Common myeloid progenitor, CD34-positive (primary cell): ENCODE results near the gene KRT80.

Source experiments
- CTCF ChIA-PET: fragments of 350-600 bp; sonication (Branson Sonifier 250); formaldehyde crosslinking; loops from one replicate; lab custom pipeline; 2021; ENCODE audit warnings: antibody characterized with exemption; lab: Charles Lee
- POLR2A ChIA-PET: fragments of 350-600 bp; sonication (Branson Sonifier 250); formaldehyde crosslinking; loops from one replicate; lab custom pipeline; 2021; ENCODE audit warnings: antibody characterized with exemption; lab: Charles Lee
- DNase-seq, 3 donors: peaks; one replicate each; pipeline versions ENCODE4 v3.0.0 to v3.0.0-alpha.2; 2013
- H3K27ac ChIP-seq, 2 experiments: 1 replicate in 1 of 2; 2 replicates in 1 of 2; pipeline ENCODE4 v1.7.0; 2013; ENCODE audit warnings: inconsistent platforms in 2 of 2, low read length in 2 of 2, mild to moderate bottlenecking in 2 of 2, low read depth in 1 of 2, moderate library complexity in 1 of 2; ENCODE audit not compliant: severe bottlenecking in 2 of 2, insufficient read depth in 1 of 2, poor library complexity in 1 of 2
- H3K27me3 ChIP-seq, 5 experiments: replicated peaks in 2 of 5; 1 replicate in 3 of 5; 2 replicates in 2 of 5; pipeline versions ENCODE4 v1.6.1 to v1.7.0; 2013; ENCODE audit warnings: low read length in 4 of 5, mild to moderate bottlenecking in 2 of 5, moderate library complexity in 2 of 5, inconsistent platforms in 1 of 5; ENCODE audit not compliant: insufficient read depth in 5 of 5, control insufficient read depth in 4 of 5
- H3K36me3 ChIP-seq, 4 experiments: 1 replicate in 2 of 4; 2 replicates in 2 of 4; pipeline versions ENCODE4 v1.6.1 to v1.7.0; 2013; ENCODE audit warnings: low read length in 3 of 4, control low read depth in 1 of 4, mild to moderate bottlenecking in 1 of 4; ENCODE audit not compliant: control insufficient read depth in 4 of 4, insufficient read depth in 4 of 4
- H3K4me1 ChIP-seq, 4 experiments: 1 replicate in 3 of 4; 2 replicates in 1 of 4; pipeline versions ENCODE4 v1.6.1 to v1.7.1; 2013; ENCODE audit warnings: low read length in 3 of 4, mild to moderate bottlenecking in 3 of 4, control low read depth in 1 of 4, inconsistent platforms in 1 of 4, moderate library complexity in 1 of 4; ENCODE audit not compliant: control insufficient read depth in 4 of 4, insufficient read depth in 4 of 4; ENCODE audit errors: control extremely low read depth in 1 of 4
- H3K4me3 ChIP-seq, 7 experiments: 1 replicate in 4 of 7; 2 replicates in 3 of 7; pipeline versions ENCODE4 v1.5.1 to v1.7.0; 2013; ENCODE audit warnings: mild to moderate bottlenecking in 7 of 7, low read length in 6 of 7, moderate library complexity in 6 of 7, inconsistent platforms in 2 of 7, low read depth in 2 of 7, control low read depth in 1 of 7; ENCODE audit not compliant: insufficient read depth in 4 of 7, control insufficient read depth in 1 of 7; ENCODE audit errors: extremely low read depth in 1 of 7
- H3K9me3 ChIP-seq, 5 experiments: 1 replicate in 4 of 5; 2 replicates in 1 of 5; pipeline versions ENCODE4 v1.6.1 to v1.7.1; 2013; ENCODE audit warnings: low read length in 4 of 5, mild to moderate bottlenecking in 2 of 5, inconsistent platforms in 1 of 5, low read depth in 1 of 5, moderate library complexity in 1 of 5; ENCODE audit not compliant: control insufficient read depth in 4 of 5, insufficient read depth in 2 of 5; ENCODE audit errors: control extremely low read depth in 1 of 5
- WGBS: methylation state at CpG from one replicate; pipeline ENCODE4 v1.1.5; 2013; ENCODE audit not compliant: insufficient coverage; 5-methylcytosine and 5-hydroxymethylcytosine counted together

The KRT80 gene

DNA sequence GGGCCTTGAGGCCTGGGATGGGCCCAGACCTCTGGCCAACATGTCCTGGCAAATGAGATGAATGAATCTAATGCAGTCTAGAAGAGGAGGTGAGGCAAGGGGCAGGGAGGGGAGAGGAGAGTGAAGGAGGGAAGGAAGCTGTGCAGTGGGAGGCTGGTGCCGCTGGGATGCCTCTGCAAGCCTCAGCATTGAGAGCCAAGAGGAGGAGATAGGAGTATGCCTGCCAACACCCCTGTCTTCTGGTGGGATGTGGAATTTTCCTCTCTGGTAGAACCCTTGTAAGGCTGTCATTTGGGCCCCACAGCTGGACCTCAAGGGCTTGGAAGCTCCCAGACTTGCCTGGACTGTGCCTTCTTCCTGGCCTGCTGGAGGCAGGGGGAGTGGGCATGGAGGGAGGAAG lies 21.9 kb downstream of the KRT80 start:
- no peak overlapping the region for H3K4me3 ChIP-seq
- H3K4me1 ChIP-seq, result no peaks in the 10 kb centered on the region
- no peaks in the 10 kb centered on the region for H3K27me3 ChIP-seq
- H3K9me3 ChIP-seq, result no peaks in the 10 kb centered on the region
- 71% methylated on average over 1 of the region's 1 CpG for WGBS
- H3K36me3 ChIP-seq, result no peaks in the 10 kb centered on the region
- POLR2A ChIA-PET, result interaction anchor here (0.6 to 0.8 kb wide), 2 partner anchors 16 to 50 kb away, joined by 3 read pairs; no protein-coding TSS in a partner anchor
- DNase-seq, result no peak
- H3K27ac ChIP-seq, result no peak overlapping the region
- CTCF ChIA-PET, result interaction anchor here (1.0 to 9.7 kb wide), 3 partner anchors 8 to 44 kb away, joined by 3 to 73 read pairs (median 4); no protein-coding TSS in a partner anchor

DNA sequence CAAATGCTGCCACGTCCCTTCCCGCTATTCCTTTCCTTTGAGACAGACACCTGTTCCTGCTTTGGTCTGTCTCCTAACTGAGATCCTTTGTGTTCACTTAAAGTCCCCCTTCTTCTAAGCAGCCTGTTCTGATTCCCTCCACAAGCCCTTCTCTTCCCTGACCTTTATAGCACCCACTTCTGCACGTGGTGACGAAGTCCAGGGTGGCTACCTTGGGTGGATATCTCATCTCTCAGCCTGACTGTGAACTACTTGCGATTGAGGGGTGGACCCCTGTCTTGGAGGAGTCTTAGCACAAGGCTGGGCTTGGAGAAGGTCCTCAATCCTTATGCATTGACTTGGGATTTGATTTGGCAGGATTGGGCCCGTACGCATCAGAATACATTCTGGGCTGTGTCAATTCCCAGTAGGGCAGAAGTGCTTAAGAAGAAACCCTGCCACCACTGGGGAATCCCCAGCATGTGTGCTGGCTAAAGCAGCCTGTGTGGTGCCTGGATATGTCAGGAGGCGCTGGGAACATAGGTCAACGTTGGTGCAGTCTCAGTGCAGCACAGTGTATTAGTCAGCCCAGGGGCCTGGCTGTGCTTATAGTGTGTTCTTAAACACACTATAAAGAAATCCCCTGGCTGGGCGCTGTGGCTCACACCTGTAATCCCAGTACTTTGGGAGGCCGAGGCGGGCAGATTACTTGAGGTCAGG lies 23.6 kb downstream of the KRT80 start:
- no peaks in the 10 kb centered on the region for H3K9me3 ChIP-seq
- POLR2A ChIA-PET, result no interaction called here
- no peak overlapping the region for H3K27ac ChIP-seq
- H3K4me1 ChIP-seq, result no peaks in the 10 kb centered on the region
- H3K27me3 ChIP-seq, result no peaks in the 10 kb centered on the region
- no peak overlapping the region for H3K4me3 ChIP-seq
- CTCF ChIA-PET, result interaction anchor here (1.0 to 9.7 kb wide), 2 partner anchors 11 to 45 kb away, joined by 5 to 73 read pairs; no protein-coding TSS in a partner anchor
- no peak for DNase-seq
- H3K36me3 ChIP-seq, result no peaks in the 10 kb centered on the region
- 94% methylated on average over 10 of the region's 12 CpGs for WGBS

DNA sequence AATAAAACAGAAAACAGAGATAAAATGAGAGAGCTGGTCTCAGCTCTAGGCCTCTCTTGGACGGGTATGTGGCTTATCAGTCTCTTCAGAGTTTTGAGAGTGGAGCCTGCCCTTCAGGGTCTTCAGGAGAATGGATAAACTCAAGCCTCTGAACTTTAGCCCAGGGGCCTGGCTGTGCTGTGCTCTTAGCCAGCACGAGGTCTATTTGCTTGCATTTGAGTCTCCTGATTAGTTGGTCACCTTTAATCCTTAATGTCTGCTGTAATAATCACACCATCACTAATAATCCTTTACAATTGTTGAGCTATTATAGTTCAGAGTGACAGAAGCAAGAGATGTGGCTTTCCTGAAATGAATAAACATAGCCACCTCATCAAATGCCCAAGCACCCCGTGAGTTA lies 24.3 kb downstream of the KRT80 start:
- H3K4me1 ChIP-seq, result no peaks in the 10 kb centered on the region
- WGBS, result 92% methylated on average over 2 of the region's 3 CpGs

DNA sequence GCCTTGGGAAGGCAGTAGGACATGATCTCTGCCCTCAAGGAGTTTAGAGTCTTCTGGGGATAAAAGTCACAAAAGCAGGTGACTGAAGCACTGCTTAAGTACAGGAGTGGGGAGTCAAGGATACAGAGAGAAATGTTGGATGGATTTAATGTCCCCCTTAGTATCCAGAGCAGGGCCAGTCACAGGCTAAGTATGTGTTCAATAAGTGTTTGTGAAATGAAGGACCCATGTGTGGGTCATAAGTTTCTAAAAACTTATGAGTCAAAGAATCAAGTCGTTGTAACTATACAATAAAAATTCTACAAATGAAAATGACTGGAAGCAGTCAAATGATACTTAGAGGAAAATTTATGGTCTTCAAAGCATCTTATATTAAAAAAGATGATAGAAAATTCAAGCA lies 25.1 kb downstream of the KRT80 start:
- WGBS, result no CpG with 5 or more reads among the region's 1 CpG

More for the DNA sequence above, 24.3 kb downstream of the KRT80 start:
- Histone ChIP-seq H3K36me3 (no peaks in the 10 kb centered on the region), H3K27ac (no peak overlapping the region), H3K9me3 (no peaks in the 10 kb centered on the region), H3K27me3 (no peaks in the 10 kb centered on the region), H3K4me3 (no peak overlapping the region)
- DNase-seq, result no peak
- CTCF ChIA-PET, result interaction anchor here (0.9 to 1.0 kb wide), 2 partner anchors 12 to 24 kb away, joined by 4 to 5 read pairs; partner anchors contain the start of gene KRT80
- POLR2A ChIA-PET, result no interaction called here

DNA sequence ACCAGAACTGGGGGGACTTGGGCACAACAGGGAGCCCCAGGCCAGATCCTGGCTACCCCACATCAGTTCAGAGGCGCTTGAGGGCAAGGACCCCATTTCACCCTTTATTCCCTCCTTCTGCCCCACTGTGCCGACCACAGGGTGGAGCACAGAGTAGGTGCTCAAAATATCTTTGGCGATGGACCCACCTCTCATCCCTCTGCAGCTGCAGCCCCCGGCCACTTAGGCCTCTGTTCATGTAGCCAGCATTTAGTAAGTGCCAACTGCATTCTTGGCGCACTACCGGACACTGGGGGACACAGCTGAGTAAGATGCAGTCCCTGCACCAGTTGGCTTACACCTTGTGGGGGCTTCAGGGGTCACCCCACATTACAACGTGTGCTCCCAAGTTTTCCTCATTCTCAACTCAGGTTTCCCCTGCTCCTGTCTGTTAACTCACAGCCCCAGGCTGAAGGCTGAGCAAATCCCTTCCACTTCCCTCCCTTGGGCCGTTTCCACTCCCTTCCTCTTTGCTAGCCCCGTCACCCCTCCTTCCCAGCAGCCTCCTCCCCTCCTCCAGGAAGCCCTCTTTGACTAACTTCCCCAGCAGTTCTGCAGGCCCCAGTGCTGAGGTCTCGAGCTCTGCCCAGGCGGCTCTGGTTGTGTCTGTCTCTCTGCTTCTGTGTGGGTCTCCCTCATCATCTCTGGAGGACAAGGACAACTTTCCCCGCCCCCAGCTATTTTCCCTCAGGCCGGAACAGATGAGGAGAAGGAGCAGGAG lies 26.5 kb downstream of the KRT80 start:
- Histone ChIP-seq H3K4me1 (no peaks in the 10 kb centered on the region), H3K4me3 (no peak overlapping the region), H3K9me3 (no peaks in the 10 kb centered on the region), H3K36me3 (no peaks in the 10 kb centered on the region), H3K27ac (no peak overlapping the region), H3K27me3 (no peaks in the 10 kb centered on the region)
- CTCF ChIA-PET, result interaction anchor here (0.6 to 1.2 kb wide), 5 partner anchors 8 to 717 kb away, joined by 3 to 4 read pairs (median 3); no protein-coding TSS in a partner anchor
- no peak for DNase-seq
- POLR2A ChIA-PET, result interaction anchor here (0.9 kb wide), 1 partner anchor 45 kb away, joined by 3 read pairs; no protein-coding TSS in a partner anchor
- WGBS, result 79% methylated on average over 9 of the region's 13 CpGs

More for the DNA sequence above, 25.1 kb downstream of the KRT80 start:
- POLR2A ChIA-PET, result no interaction called here
- no peaks in the 10 kb centered on the region for H3K36me3 ChIP-seq
- no peak overlapping the region for H3K27ac ChIP-seq
- CTCF ChIA-PET, result interaction anchor here (0.9 to 1.4 kb wide), 3 partner anchors 9 to 145 kb away, joined by 3 to 4 read pairs (median 4); partner anchors contain the start of gene KRT80
- no peaks in the 10 kb centered on the region for H3K4me1 ChIP-seq
- H3K9me3 ChIP-seq, result no peaks in the 10 kb centered on the region
- no peak overlapping the region for H3K4me3 ChIP-seq
- H3K27me3 ChIP-seq, result no peaks in the 10 kb centered on the region
- no peak for DNase-seq

DNA sequence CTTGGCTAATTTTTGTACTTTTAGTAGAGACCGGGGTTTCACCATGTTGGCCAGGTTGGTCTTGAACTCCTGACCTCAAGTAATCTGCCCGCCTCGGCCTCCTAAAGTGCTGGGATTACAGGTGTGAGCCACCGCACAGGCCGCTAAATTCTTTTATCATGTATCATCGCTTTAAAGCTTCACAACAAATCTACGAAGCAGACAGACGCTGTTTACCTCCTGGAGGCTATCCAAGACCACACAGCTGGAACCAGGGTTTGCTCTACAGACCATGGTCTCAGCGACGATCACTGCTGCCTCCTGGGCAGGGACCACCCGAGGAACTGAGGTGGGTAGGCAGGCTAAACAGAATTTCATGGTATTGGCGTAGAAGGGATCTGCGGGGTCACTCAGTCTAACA lies 27.2 kb downstream of the KRT80 start:
- WGBS, result 91% methylated on average over 12 of the region's 13 CpGs
- Histone ChIP-seq H3K36me3 (no peaks in the 10 kb centered on the region), H3K4me3 (no peak overlapping the region), H3K9me3 (no peaks in the 10 kb centered on the region), H3K4me1 (no peaks in the 10 kb centered on the region), H3K27ac (no peak overlapping the region), H3K27me3 (no peaks in the 10 kb centered on the region)
- DNase-seq, result no peak
- ChIA-PET POLR2A (no interaction called here), CTCF (interaction anchor here (0.9 kb wide), 1 partner anchor 62 kb away, joined by 3 read pairs; no protein-coding TSS in a partner anchor)
